Stimulated activated naive CD8-positive, alpha-beta T cell treated with anti-CD3 and anti-CD28 coated beads, Interleukin-15, Interleukin-2, amounts not matched to agents 100 U/mL and 50 U/mL, for 24 hours (primary cell): Measurements from ENCODE around the gene NCAM2.
"Not testable (repeated sequence)": the region's sequence is repeated elsewhere in the genome, so short reads cannot be mapped to it uniquely, and the experiment has no call there.

Source experiments
- ATAC-seq: fragments of 150-1000 bp; cut with Tn5 transposase; one replicate; pipeline ENCODE4 v1.10.0; 2021
- DNase-seq: peaks from one replicate; pipeline ENCODE4 v3.0.0; 2021

Gene NCAM2

GRCh38 chr21:21103692-21104091 is 105.5 kb downstream of the NCAM2 start:
- ATAC-seq (no peak), DNase-seq (no peak)

GRCh38 chr21:21109736-21110135 is 111.5 kb downstream of the NCAM2 start:
- no peak for ATAC-seq
- DNase-seq = no peak

GRCh38 chr21:21111309-21111920 is 113.2 kb downstream of the NCAM2 start:
- ATAC-seq (no peak), DNase-seq (no peak)

- DNase-seq (no peak), ATAC-seq (no peak)
These were observed 116.3 kb downstream of the NCAM2 start for GRCh38 chr21:21114461-21114860.

- ATAC-seq = no peak
- DNase-seq = no peak
These were observed 120.9 kb downstream of the NCAM2 start for GRCh38 chr21:21119091-21119490.

GRCh38 chr21:21122680-21123079 is 124.5 kb downstream of the NCAM2 start:
- ATAC-seq (no peak), DNase-seq (no peak)

- no peak for ATAC-seq
- DNase-seq = no peak
These were observed 134.2 kb downstream of the NCAM2 start for GRCh38 chr21:21132390-21132789.

GRCh38 chr21:21137986-21138385 is 139.8 kb downstream of the NCAM2 start:
- ATAC-seq (no peak), DNase-seq (no peak)

- ATAC-seq (no peak), DNase-seq (no peak)
These were observed 148.6 kb downstream of the NCAM2 start for GRCh38 chr21:21146587-21147373.

- ATAC-seq (no peak), DNase-seq (no peak)
These were observed 149.2 kb downstream of the NCAM2 start for GRCh38 chr21:21147374-21147745.

GRCh38 chr21:21148009-21148408 is 149.8 kb downstream of the NCAM2 start:
- no peak for DNase-seq
- ATAC-seq = no peak

GRCh38 chr21:21148514-21148913 is 150.3 kb downstream of the NCAM2 start:
- no peak for ATAC-seq
- DNase-seq = no peak

GRCh38 chr21:21149445-21149844 is 151.2 kb downstream of the NCAM2 start:
- ATAC-seq, DNase-seq: not testable (repeated sequence)

GRCh38 chr21:21151231-21151630 is 153.0 kb downstream of the NCAM2 start:
- DNase-seq = no peak
- no peak for ATAC-seq

- ATAC-seq (no peak), DNase-seq (no peak)
These were observed 158.2 kb downstream of the NCAM2 start for GRCh38 chr21:21156397-21156796.

- ATAC-seq (no peak), DNase-seq (no peak)
These were observed 158.7 kb downstream of the NCAM2 start for GRCh38 chr21:21156957-21157356.

- ATAC-seq (no peak), DNase-seq (no peak)
These were observed 160.2 kb downstream of the NCAM2 start for GRCh38 chr21:21158376-21158918.

GRCh38 chr21:21159253-21159899 is 161.2 kb downstream of the NCAM2 start:
- no peak for ATAC-seq
- no peak for DNase-seq

- DNase-seq = no peak
- ATAC-seq = no peak
These were observed 164.6 kb downstream of the NCAM2 start for GRCh38 chr21:21162786-21163185.

GRCh38 chr21:21163904-21164303 is 165.7 kb downstream of the NCAM2 start:
- DNase-seq (peak; percentile 18), ATAC-seq (no peak)

GRCh38 chr21:21165063-21165645 is 166.9 kb downstream of the NCAM2 start:
- no peak for DNase-seq
- ATAC-seq = no peak

GRCh38 chr21:21174676-21175075 is 176.5 kb downstream of the NCAM2 start:
- no peak for ATAC-seq
- DNase-seq = no peak
